Stimulated activated CD8-positive, alpha-beta memory T cell treated with anti-CD3 and anti-CD28 coated beads, Interleukin-7, amount 100 ng/mL, for 24 hours (primary cell): ENCODE data around the gene MEN1.
"Not testable (repeated sequence)": the region's sequence is repeated elsewhere in the genome, so short reads cannot be mapped to it uniquely, and the experiment has no call there.

Experiments
- DNase-seq: peaks from one replicate; pipeline ENCODE4 v3.0.0-alpha.2; 2020; ENCODE audit warnings: low read depth

The MEN1 gene

DNA sequence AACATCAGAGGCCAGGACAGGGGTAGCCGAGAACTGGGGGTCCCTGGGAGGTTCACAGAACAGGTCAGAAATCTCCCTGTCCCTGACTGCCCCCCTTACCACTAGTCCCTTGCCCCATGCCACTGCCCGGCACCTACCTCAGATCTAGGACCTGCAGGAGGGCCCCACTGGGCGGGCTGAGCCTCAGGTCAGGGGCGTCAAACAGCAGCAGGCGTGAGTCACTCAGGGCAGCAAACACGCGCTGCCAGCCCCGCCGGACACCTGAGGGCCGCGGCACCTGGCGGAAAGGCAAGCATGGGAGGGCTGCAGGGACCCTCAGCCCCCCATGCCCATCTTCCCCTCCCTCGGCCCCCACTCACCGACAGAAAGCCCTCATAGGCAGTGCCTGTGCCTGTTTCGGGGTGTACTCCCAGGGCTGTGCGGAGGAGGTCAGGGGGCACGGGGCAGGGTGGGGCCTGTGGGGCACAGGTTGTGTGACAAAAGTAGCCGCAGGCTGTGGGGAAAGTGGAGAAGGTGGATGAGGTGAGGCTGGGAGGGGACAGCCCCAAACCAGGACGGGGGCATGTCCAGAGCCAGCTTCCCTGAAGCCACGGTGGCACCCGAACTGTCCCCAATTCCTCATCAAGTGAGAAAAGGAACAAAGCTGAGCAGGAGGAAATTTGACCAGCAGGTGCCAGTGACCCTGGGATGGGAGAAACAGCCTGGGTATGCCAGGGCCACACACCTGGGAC lies 22.3 kb upstream of the MEN1 start:
- no peak for DNase-seq

GRCh38 chr11:64831411-64831891 lies 21.1 kb upstream of the MEN1 start:
- no peak for DNase-seq

- DNase-seq: no peak
These were observed 19.3 kb upstream of the MEN1 start for GRCh38 chr11:64829536-64830251.

GRCh38 chr11:64827451-64827839 lies 17.1 kb upstream of the MEN1 start:
- no peak for DNase-seq

GRCh38 chr11:64826578-64827450 lies 16.5 kb upstream of the MEN1 start:
- DNase-seq: no peak

- no peak for DNase-seq
These were observed 15.7 kb upstream of the MEN1 start for GRCh38 chr11:64826062-64826461.

GRCh38 chr11:64823568-64824119 lies 13.3 kb upstream of the MEN1 start:
- no peak for DNase-seq

- no peak for DNase-seq
These were observed 7.1 kb upstream of the MEN1 start for GRCh38 chr11:64817476-64817875.

DNA sequence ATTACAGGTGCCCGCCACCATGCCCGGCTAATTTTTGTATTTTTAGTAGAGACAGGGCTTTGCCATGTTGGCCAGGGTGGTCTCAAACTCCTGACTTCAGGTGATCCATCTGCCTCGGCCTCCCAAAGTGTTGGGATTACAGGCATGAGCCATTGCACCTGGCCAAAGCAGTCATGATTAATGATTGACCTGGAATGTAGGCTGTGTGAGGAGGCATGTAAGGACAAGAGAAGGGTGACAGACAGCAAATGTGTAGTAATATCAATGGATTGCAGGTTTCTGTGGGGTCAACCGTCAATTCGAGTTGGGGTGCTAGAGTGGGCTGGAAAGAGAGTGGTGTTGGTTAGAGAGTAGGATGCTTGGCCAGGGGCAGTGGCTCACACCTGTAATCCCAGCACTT lies 5.1 kb upstream of the MEN1 start:
- DNase-seq: not testable (repeated sequence)

GRCh38 chr11:64814712-64815187 lies 4.4 kb upstream of the MEN1 start:
- DNase-seq: no peak

GRCh38 chr11:64813826-64814225 lies 3.5 kb upstream of the MEN1 start:
- DNase-seq: no peak

DNA sequence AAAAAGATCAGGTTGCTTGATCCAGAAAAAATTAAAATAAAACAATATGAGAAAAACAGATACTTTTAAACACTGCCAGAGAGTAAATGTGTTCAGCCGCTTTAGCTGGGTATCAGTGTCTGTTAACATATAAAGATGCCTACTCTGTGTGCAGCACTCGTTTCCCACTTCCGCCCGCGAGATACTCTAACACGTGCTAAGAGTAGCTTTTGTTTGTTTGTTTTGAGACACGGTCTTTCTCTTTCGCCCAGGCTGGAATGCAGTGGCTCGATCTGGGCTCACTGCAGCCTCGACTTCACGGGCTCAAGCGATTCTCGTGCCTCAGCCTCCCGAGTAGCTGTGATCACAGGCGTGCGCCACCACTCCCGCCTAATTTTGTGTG lies 531 bp upstream of the MEN1 start:
- no peak for DNase-seq

GRCh38 chr11:64809781-64810241 lies 540 bp downstream of the MEN1 start:
- no peak for DNase-seq

- no peak for DNase-seq
These were observed 4.9 kb downstream of the MEN1 start for GRCh38 chr11:64805481-64805880.

GRCh38 chr11:64804346-64805210 lies 5.8 kb downstream of the MEN1 start:
- no peak for DNase-seq

GRCh38 chr11:64803846-64804345 lies 6.5 kb downstream of the MEN1 start:
- DNase-seq: no peak

DNA sequence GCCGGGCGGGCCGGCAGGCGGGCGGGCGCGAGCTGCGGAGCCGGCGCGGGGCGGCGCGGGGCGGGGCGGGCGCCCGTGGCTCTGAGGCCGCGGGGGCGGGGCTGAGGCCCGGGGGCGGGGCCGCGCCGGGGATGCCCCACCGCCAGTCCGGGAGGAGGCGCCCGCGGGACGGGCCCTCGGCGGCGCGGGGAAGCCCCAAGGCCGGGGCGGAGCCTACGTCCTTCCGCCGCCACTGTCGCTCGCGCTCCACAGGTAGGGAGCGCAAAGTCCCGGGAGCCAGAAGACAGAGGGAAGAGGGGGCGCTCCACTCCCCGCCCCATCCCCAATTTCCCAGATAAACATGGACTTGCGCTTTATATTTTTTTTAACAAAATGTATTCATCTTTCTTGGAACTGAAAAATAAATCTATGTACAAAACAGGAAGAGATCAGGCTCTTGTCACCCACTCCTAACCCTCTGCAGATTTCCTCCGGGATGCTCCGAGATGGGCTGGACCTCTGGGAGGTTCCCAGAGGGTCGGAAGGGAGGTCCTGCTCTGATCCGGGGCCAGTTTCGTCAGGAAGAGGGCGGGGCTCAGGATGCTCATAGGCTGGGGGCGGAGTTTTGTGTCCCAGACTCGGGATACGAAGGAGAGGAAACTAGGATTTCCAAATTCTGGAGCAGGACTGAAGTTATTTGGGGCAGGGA lies 7.0 kb downstream of the MEN1 start, which contains the start of gene MAP4K2:
Gene MAP4K2, minus strand, starts transcription at position 57 of the 688 bp plus-strand sequence. CDS start 65 bp downstream, outside the sequence.
- DNase-seq: peak; percentile 47

DNA sequence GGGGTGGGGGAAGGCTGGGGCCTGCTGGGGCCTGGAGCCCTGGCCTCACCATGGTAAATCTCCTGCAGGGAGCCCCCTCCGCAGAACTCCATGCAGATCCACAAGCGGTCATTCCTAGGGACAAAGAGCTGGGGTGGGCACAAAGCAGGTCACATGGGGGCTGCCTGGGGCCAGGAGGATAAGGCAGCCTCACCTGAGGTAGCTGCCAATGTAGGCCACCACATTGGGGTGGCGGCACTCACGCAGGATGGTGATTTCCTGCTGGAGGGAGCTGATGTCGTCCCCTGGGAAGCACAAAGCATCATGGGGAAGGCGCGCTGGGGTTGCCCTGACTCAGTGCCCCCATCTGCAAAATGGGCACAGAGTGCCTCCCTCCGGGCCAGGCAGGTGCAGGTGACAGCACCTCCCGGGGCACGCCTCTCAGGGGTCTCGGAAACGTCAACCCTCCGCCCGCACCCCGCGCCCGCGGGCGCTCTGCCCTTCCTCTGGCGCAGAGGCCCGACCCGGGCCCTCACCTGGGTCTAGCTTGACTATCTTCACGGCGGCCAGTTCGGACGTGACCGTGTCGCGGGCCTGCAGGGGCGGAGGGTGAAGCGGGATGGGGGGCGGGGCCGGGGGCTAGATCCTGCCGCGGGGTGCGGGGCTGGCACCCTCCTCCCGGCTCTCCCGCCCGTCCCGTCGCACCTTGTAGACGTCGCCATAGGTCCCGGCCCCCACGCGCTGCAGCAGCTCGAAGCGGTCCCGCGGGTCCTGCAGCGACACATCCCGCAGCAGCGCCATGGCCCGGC lies 7.8 kb downstream of the MEN1 start:
- no peak for DNase-seq
